HepG2 (cell line): Measurements from ENCODE around the gene MED19. TPM values are rescaled to one million over a fixed set of nuclear protein-coding genes. Genes with fewer than 3 reads are reported as not detected.

Source experiments
- HMG20B ChIP-seq: conservative IDR thresholded peaks from 2 replicates; pipeline ENCODE4 v1.6.1; 2016; ENCODE audit warnings: missing genetic modification reagents, missing compliant biosample characterization
- HNF4G ChIP-seq, 2 experiments: sonication (generic) in 1 of 2; formaldehyde crosslinking in 1 of 2; IDR thresholded peaks; 2 replicates each; pipeline versions ENCODE4 v1.4.0 to v1.6.1; 2011 to 2020; ENCODE audit warnings: borderline replicate concordance in 2 of 2, low read depth in 2 of 2, mild to moderate bottlenecking in 2 of 2, low read length in 1 of 2, missing genetic modification reagents in 1 of 2, moderate library complexity in 1 of 2
- KLF16 ChIP-seq, 2 experiments: sonication (generic) in 1 of 2; formaldehyde crosslinking in 1 of 2; IDR thresholded peaks; 2 replicates each; pipeline versions ENCODE4 v1.6.1 to v1.8.0; 2016 to 2023; ENCODE audit warnings: missing genetic modification reagents in 2 of 2, missing compliant biosample characterization in 1 of 2
- PCBP2 ChIP-seq: fragments of 200-400 bp; formaldehyde crosslinking; optimal IDR thresholded peaks from 2 replicates; pipeline ENCODE3; 2018; ENCODE audit warnings: low read length, low read depth; ENCODE audit not compliant: poor library complexity, severe bottlenecking
- POLR2AphosphoS2 ChIP-seq: IDR thresholded peaks from 2 replicates; pipeline ENCODE4 v1.6.1; 2011; ENCODE audit warnings: low read depth, low read length, improper control_type of control experiment
- SRF ChIP-seq: IDR thresholded peaks from 2 replicates; pipeline ENCODE4 v1.6.1; 2011; ENCODE audit warnings: mild to moderate bottlenecking, low read depth, low read length, moderate library complexity
- STAT6 ChIP-seq: sonication (generic); formaldehyde crosslinking; IDR thresholded peaks from 2 replicates; pipeline ENCODE4 v1.4.0; 2020; ENCODE audit warnings: missing genetic modification reagents, mild to moderate bottlenecking, borderline replicate concordance
- TBX2 ChIP-seq: sonication (generic); formaldehyde crosslinking; IDR thresholded peaks from 2 replicates; pipeline ENCODE4 v1.5.0; 2020; ENCODE audit warnings: missing genetic modification reagents, mild to moderate bottlenecking, borderline replicate concordance
- TSC22D2 ChIP-seq: sonication (generic); formaldehyde crosslinking; IDR thresholded peaks from 2 replicates; pipeline ENCODE4 v1.5.1; 2020; ENCODE audit warnings: missing genetic modification reagents, mild to moderate bottlenecking, borderline replicate concordance
- U2AF1 ChIP-seq: fragments of 200-400 bp; formaldehyde crosslinking; optimal IDR thresholded peaks from 2 replicates; pipeline ENCODE3; 2017; ENCODE audit warnings: mild to moderate bottlenecking, low read depth, low read length
- ZBTB4 ChIP-seq: sonication (generic); formaldehyde crosslinking; IDR thresholded peaks from 2 replicates; pipeline ENCODE4 v1.4.0; 2020; ENCODE audit warnings: missing genetic modification reagents, mild to moderate bottlenecking, borderline replicate concordance
- ZNF256 ChIP-seq: sonication (generic); formaldehyde crosslinking; conservative IDR thresholded peaks from 2 replicates; pipeline ENCODE4 v1.4.0; 2020; ENCODE audit warnings: missing genetic modification reagents
- ZNF441 ChIP-seq: sonication (generic); formaldehyde crosslinking; IDR thresholded peaks from 2 replicates; pipeline ENCODE4 v1.7.0; 2021; ENCODE audit warnings: missing genetic modification reagents, borderline replicate concordance
- ZNF546 ChIP-seq: sonication (generic); formaldehyde crosslinking; conservative IDR thresholded peaks from 2 replicates; pipeline ENCODE4 v1.8.1; 2023; ENCODE audit warnings: mild to moderate bottlenecking, missing genetic modification reagents
- ZNF780A ChIP-seq: sonication (generic); formaldehyde crosslinking; IDR thresholded peaks from 2 replicates; pipeline ENCODE4 v1.8.0; 2022; ENCODE audit warnings: mild to moderate bottlenecking, missing genetic modification reagents, moderate library complexity
- polyA plus RNA-seq, 8 experiments: library from polyadenylated mRNA; depleted of rRNA in 3 of 8; stranded (reverse) in 7 of 8; unstranded in 1 of 8; fragments of >200 nt; fragmentation: Illumina TruSeq in 4 of 8; extraction: Trizol in 4 of 8; gene quantifications; 2 replicates each; pipeline versions ENCODE4 v1.2.1 to v1.2.3, GENCODE V29; 2011 to 2016; ENCODE audit warnings: low read depth in 4 of 8, missing spikeins in 1 of 8, mixed read lengths in 1 of 8; ENCODE audit not compliant: insufficient read depth in 1 of 8
- total RNA-seq, 5 experiments: library from RNA; depleted of rRNA; stranded (reverse); fragments of >200 nt; fragmentation: Illumina TruSeq; extraction: Trizol; gene quantifications; 2 replicates each; pipeline ENCODE4 v1.2.3, GENCODE V29; 2016; ENCODE audit warnings: low read depth in 1 of 5
- TF ChIP-seq, protein P1 (sequence below): fragments of 450-650 bp; IDR thresholded peaks from 2 replicates; pipeline ENCODE4 v1.6.1; 2016
- TF ChIP-seq, protein P2 (sequence below): IDR thresholded peaks from 2 replicates; pipeline ENCODE4 v1.6.1; 2016; ENCODE audit warnings: missing compliant biosample characterization, missing genetic modification reagents, borderline replicate concordance

Gene MED19
- total and polyA plus RNA-seq, 2 of the 13 experiments (the other 11 are each of a cell fraction or from before 2014, with no cell fraction given): 12.9 to 13.8 TPM

- peak; percentile 44; the same call in 1 of the 2 replicates for TF ChIP-seq ZBTB4 (CRISPR knock-in tag)
- no peak for TF ChIP-seq ZNF780A (CRISPR knock-in tag)
- peak; percentile 77 for TF ChIP-seq STAT6 (CRISPR knock-in tag)
- no peak for TF ChIP-seq HMG20B
- peak; percentile 74 for TF ChIP-seq TBX2
- TF ChIP-seq ZNF256 (CRISPR knock-in tag): no peak
- no peak for TF ChIP-seq ZNF546 (CRISPR knock-in tag)
- TF ChIP-seq KLF16 (CRISPR knock-in tag; IDR thresholded peaks at IDR 0.05): no peak
- TF ChIP-seq POLR2AphosphoS2: 0 out of 2 replicates have a peak, but pooled peaks have one; percentile 37
- TF ChIP-seq HNF4G (IDR thresholded peaks at IDR 0.05; ENCODE audit: borderline replicate concordance, low read depth, low read length): no peak
- no peak for TF ChIP-seq HNF4G (CRISPR knock-in tag; IDR thresholded peaks at IDR 0.05; ENCODE audit: borderline replicate concordance, low read depth)
- 0 out of 2 replicates have a peak, but pooled peaks have one; percentile 11 for TF ChIP-seq TSC22D2 (CRISPR knock-in tag)
- TF ChIP-seq, protein P1, sequence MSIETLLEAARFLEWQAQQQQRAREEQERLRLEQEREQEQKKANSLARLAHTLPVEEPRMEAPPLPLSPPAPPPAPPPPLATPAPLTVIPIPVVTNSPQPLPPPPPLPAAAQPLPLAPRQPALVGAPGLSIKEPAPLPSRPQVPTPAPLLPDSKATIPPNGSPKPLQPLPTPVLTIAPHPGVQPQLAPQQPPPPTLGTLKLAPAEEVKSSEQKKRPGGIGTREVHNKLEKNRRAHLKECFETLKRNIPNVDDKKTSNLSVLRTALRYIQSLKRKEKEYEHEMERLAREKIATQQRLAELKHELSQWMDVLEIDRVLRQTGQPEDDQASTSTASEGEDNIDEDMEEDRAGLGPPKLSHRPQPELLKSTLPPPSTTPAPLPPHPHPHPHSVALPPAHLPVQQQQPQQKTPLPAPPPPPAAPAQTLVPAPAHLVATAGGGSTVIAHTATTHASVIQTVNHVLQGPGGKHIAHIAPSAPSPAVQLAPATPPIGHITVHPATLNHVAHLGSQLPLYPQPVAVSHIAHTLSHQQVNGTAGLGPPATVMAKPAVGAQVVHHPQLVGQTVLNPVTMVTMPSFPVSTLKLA: 0 out of 2 replicates have a peak, but pooled peaks have one; percentile 2
- 0 out of 2 replicates have a peak, but pooled peaks have one; percentile 4 for TF ChIP-seq ZNF441 (CRISPR knock-in tag)
- no peak for TF ChIP-seq PCBP2
- TF ChIP-seq, protein P2, sequence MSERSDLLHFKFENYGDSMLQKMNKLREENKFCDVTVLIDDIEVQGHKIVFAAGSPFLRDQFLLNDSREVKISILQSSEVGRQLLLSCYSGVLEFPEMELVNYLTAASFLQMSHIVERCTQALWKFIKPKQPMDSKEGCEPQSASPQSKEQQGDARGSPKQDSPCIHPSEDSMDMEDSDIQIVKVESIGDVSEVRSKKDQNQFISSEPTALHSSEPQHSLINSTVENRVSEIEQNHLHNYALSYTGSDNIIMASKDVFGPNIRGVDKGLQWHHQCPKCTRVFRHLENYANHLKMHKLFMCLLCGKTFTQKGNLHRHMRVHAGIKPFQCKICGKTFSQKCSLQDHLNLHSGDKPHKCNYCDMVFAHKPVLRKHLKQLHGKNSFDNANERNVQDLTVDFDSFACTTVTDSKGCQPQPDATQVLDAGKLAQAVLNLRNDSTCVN (CRISPR knock-in tag): no peak
- no peak for TF ChIP-seq U2AF1
- peak; percentile 91 for TF ChIP-seq SRF
Observed at GRCh38 chr11:57712256-57713150, 488 bp upstream of the MED19 start, which contains the start of gene TMX2 (continued).
